Panc1 (cell line): ENCODE results near the gene FAP.

ENCODE experiments used
- CTCF ChIP-seq: fragments of 450-650 bp; IDR thresholded peaks from 2 replicates; pipeline ENCODE4 v1.5.1; 2017; ENCODE audit warnings: mild to moderate bottlenecking
- POLR2AphosphoS5 ChIP-seq: IDR thresholded peaks from 2 replicates; pipeline ENCODE4 v1.6.1; 2012; ENCODE audit warnings: mild to moderate bottlenecking, low read depth, low read length, moderate library complexity
- SIN3A ChIP-seq: IDR thresholded peaks from 2 replicates; pipeline ENCODE4 v1.6.1; 2012; ENCODE audit warnings: low read depth, mild to moderate bottlenecking, low read length, moderate library complexity, borderline replicate concordance; ENCODE audit not compliant: insufficient read depth
- TCF7L2 ChIP-seq: IDR thresholded peaks from 2 replicates; pipeline ENCODE4 v1.6.1; 2011; ENCODE audit warnings: mild to moderate bottlenecking, low read depth, low read length, inconsistent platforms
- TF ChIP-seq, protein P1 (sequence below), 2 experiments: IDR thresholded peaks; 2 replicates each; pipeline ENCODE4 v1.6.1; 2011 to 2012; ENCODE audit warnings: low read depth in 2 of 2, control low read depth in 1 of 2, low read length in 1 of 2, mild to moderate bottlenecking in 1 of 2, moderate library complexity in 1 of 2; ENCODE audit not compliant: insufficient read depth in 1 of 2

DNA sequence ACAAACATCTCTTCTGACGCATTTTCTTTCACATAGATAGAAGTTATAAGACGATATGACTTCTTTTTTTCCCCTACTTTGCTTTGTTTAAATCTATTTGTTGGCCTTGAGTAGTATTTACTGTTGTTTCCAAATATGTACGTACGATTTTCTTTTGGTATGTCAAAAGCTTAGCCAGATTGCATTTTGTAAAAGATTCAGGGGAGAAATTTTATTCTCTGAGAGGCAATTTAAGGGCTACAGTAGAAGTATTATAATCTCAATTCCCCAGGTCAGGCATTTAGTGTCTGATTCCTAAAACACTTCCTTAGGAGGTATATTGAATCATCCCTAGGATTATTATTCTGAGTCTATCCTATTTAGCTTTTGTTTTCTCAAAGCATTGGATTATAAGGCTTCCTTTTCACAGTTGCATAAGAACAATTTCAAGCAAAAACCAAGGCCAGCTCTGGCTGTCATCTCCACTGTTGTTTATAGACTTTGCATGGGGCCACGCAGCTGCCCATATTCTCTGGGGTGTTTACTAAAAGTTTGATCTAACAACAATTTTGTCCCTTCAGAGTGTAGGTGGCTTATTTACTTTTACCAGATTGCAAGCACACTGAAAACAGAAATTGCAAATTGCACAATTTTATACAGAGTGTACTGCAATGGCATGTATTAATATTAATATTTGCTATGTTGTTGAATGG lies 57.6 kb downstream of the FAP start:
- no peak for TF ChIP-seq CTCF
- TF ChIP-seq SIN3A = no peak
- no peak for TF ChIP-seq POLR2AphosphoS5
- TF ChIP-seq, protein P1, sequence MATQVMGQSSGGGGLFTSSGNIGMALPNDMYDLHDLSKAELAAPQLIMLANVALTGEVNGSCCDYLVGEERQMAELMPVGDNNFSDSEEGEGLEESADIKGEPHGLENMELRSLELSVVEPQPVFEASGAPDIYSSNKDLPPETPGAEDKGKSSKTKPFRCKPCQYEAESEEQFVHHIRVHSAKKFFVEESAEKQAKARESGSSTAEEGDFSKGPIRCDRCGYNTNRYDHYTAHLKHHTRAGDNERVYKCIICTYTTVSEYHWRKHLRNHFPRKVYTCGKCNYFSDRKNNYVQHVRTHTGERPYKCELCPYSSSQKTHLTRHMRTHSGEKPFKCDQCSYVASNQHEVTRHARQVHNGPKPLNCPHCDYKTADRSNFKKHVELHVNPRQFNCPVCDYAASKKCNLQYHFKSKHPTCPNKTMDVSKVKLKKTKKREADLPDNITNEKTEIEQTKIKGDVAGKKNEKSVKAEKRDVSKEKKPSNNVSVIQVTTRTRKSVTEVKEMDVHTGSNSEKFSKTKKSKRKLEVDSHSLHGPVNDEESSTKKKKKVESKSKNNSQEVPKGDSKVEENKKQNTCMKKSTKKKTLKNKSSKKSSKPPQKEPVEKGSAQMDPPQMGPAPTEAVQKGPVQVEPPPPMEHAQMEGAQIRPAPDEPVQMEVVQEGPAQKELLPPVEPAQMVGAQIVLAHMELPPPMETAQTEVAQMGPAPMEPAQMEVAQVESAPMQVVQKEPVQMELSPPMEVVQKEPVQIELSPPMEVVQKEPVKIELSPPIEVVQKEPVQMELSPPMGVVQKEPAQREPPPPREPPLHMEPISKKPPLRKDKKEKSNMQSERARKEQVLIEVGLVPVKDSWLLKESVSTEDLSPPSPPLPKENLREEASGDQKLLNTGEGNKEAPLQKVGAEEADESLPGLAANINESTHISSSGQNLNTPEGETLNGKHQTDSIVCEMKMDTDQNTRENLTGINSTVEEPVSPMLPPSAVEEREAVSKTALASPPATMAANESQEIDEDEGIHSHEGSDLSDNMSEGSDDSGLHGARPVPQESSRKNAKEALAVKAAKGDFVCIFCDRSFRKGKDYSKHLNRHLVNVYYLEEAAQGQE (IDR thresholded peaks at IDR 0.05; ENCODE audit: insufficient read depth in 1 of 2, low read depth in 2 of 2, low read length in 1 of 2) = no peak
- no peak for TF ChIP-seq TCF7L2
